Thyroid gland (tissue), 4 donors: ENCODE results near the gene PDE11A.

Experiments used
- CTCF ChIP-seq, 6 experiments: fragments of 200-600 bp in 3 of 6; fragments of 450-650 bp in 3 of 6; sonication (generic) in 3 of 6; IDR thresholded peaks; one replicate each; pipeline ENCODE4 v1.5.1; 2016 to 2019; ENCODE audit warnings: antibody characterized with exemption in 6 of 6, mild to moderate bottlenecking in 2 of 6, inconsistent platforms in 1 of 6, moderate library complexity in 1 of 6
- POLR2A ChIP-seq, 2 donors: fragments of 450-650 bp; IDR thresholded peaks; one replicate each; pipeline ENCODE4 v1.6.1; 2017; ENCODE audit warnings: antibody characterized with exemption in 2 of 2, mild to moderate bottlenecking in 2 of 2, moderate library complexity in 1 of 2

GRCh38 chr2:177830881-177831386 is 241.6 kb downstream of the PDE11A start:
- TF ChIP-seq CTCF (IDR thresholded peaks at IDR 0.05) (no peak), POLR2A (IDR thresholded peaks at IDR 0.05) (no peak)
